PC-9 (cell line): Measurements from ENCODE around the gene AGBL3.

Source experiments
- CTCF ChIP-seq: fragments of 200-600 bp; sonication (generic); conservative IDR thresholded peaks from 2 replicates; pipeline ENCODE4 v1.6.1; 2017; ENCODE audit warnings: mixed run types, antibody characterized with exemption, mild to moderate bottlenecking, moderate library complexity
- EZH2 ChIP-seq: fragments of 200-600 bp; sonication (generic); IDR thresholded peaks from 2 replicates; pipeline ENCODE4 v1.8.0; 2017; ENCODE audit warnings: antibody characterized with exemption, low read depth

- TF ChIP-seq CTCF (no peak), EZH2 (no peak)
These were observed 102.3 kb downstream of the AGBL3 start for GRCh38 chr7:135088566-135088965.
